Ishikawa (cell line): Measurements from ENCODE around the gene PRR3.
A peak's percentile ranks its signal among the peaks of the same experiment; 100 is the strongest.

ENCODE experiments used
- CEBPB ChIP-seq: IDR thresholded peaks from 2 replicates; pipeline ENCODE4 v1.6.1; 2012
- CREB1 ChIP-seq: IDR thresholded peaks from 2 replicates; pipeline ENCODE4 v1.6.1; 2012; ENCODE audit warnings: low read depth
- EGR1 ChIP-seq: IDR thresholded peaks from 2 replicates; pipeline ENCODE4 v1.6.1; 2012
- EP300 ChIP-seq: IDR thresholded peaks from 2 replicates; pipeline ENCODE4 v1.6.1; 2012; ENCODE audit warnings: borderline replicate concordance
- MAX ChIP-seq: IDR thresholded peaks from 2 replicates; pipeline ENCODE4 v1.6.1; 2012
- NFIC ChIP-seq: IDR thresholded peaks from 2 replicates; pipeline ENCODE4 v1.6.1; 2012
- RAD21 ChIP-seq: IDR thresholded peaks from 2 replicates; pipeline ENCODE4 v1.6.1; 2012; ENCODE audit warnings: low read depth
- REST ChIP-seq: IDR thresholded peaks from 2 replicates; pipeline ENCODE4 v1.6.1; 2012; ENCODE audit warnings: low read depth, mild to moderate bottlenecking
- TAF1 ChIP-seq: IDR thresholded peaks from 2 replicates; pipeline ENCODE4 v1.6.1; 2012; ENCODE audit warnings: low read depth, mild to moderate bottlenecking
- TCF12 ChIP-seq: IDR thresholded peaks from 2 replicates; pipeline ENCODE4 v1.6.1; 2012; ENCODE audit warnings: low read depth
- USF1 ChIP-seq: IDR thresholded peaks from 2 replicates; pipeline ENCODE4 v1.6.1; 2012
- YY1 ChIP-seq: IDR thresholded peaks from 2 replicates; pipeline ENCODE4 v1.6.1; 2012; ENCODE audit warnings: low read depth
- ZBTB7A ChIP-seq: IDR thresholded peaks from 2 replicates; pipeline ENCODE4 v1.6.1; 2012; ENCODE audit warnings: low read depth

Gene PRR3

GRCh38 chr6:30556906-30557682 lies at the start of gene PRR3:
Gene PRR3, plus strand, starts transcription at chr6:30557295. Its CDS starts 50 bp downstream, at chr6:30557345.
- peak; percentile 97 for TF ChIP-seq MAX
- TF ChIP-seq TAF1 = peak; percentile 78
- TF ChIP-seq CREB1 = peak; percentile 88
- TF ChIP-seq USF1 = peak; percentile 4; the same call in 1 of the 2 replicates
- no peak for TF ChIP-seq EP300
- peak; percentile 83 for TF ChIP-seq YY1
- TF ChIP-seq ZBTB7A = peak; percentile 96
- TF ChIP-seq TCF12 = peak; percentile 50; the same call in 1 of the 2 replicates
- TF ChIP-seq REST = no peak
- TF ChIP-seq EGR1 = no peak; the same call in 1 of the 2 replicates

GRCh38 chr6:30507849-30508827 lies 49.0 kb upstream of the PRR3 start:
- TF ChIP-seq MAX = no peak
- TF ChIP-seq TAF1 = no peak
- no peak for TF ChIP-seq NFIC
- no peak for TF ChIP-seq TCF12

GRCh38 chr6:30508890-30509736 lies 48.0 kb upstream of the PRR3 start:
- no peak for TF ChIP-seq EGR1
- no peak for TF ChIP-seq YY1
- no peak for TF ChIP-seq MAX
- TF ChIP-seq EP300 = no peak
- TF ChIP-seq CEBPB = no peak
- TF ChIP-seq REST = no peak
- no peak for TF ChIP-seq TCF12
- TF ChIP-seq CREB1 = no peak
- no peak for TF ChIP-seq RAD21
- TF ChIP-seq USF1 = no peak

- TF ChIP-seq EGR1 (no peak), ZBTB7A (no peak), NFIC (no peak), TCF12 (no peak), EP300 (no peak)
Measured at GRCh38 chr6:30510419-30511168, 46.5 kb upstream of the PRR3 start.

- TF ChIP-seq USF1 (no peak), MAX (no peak)
Measured at GRCh38 chr6:30511169-30511546, 45.9 kb upstream of the PRR3 start.
